ENCODE measurements around the gene TNRC6C.

TNRC6C gene

DNA sequence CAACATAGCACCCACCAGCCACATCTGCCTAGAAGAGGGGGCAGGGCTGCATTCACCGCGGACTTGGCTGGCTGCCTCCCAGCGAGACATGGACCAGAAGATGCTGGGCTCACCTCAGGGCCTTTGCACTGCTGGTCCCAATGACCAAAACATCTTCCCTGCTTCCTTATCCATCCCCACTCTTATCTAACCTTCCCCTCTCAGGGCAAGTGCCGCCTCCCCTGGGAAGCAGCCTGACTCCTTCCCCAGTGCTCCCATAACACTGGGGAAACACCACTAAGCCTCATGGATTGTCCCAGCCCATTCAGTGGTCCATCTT lies 164.4 kb downstream of the TNRC6C start:
- DNase-seq (ENCODE audit: low read depth in 2 of 2): no peak
- H3K4me3 ChIP-seq (replicated peaks in 1 of 2; ENCODE audit: low read depth in 2 of 2, low read length in 2 of 2): no peak overlapping the region
- TF ChIP-seq CTCF (IDR thresholded peaks at IDR 0.05; ENCODE audit: low read depth, low read length): no peak

- no peak overlapping the region for H3K4me3 ChIP-seq (replicated peaks in 1 of 2; ENCODE audit: low read depth in 2 of 2, low read length in 2 of 2)
- DNase-seq (ENCODE audit: low read depth in 2 of 2): no peak
- no peak for TF ChIP-seq CTCF (IDR thresholded peaks at IDR 0.05; ENCODE audit: low read depth, low read length)
Measured at GRCh38 chr17:78123258-78123929, 164.9 kb downstream of the TNRC6C start.

DNA sequence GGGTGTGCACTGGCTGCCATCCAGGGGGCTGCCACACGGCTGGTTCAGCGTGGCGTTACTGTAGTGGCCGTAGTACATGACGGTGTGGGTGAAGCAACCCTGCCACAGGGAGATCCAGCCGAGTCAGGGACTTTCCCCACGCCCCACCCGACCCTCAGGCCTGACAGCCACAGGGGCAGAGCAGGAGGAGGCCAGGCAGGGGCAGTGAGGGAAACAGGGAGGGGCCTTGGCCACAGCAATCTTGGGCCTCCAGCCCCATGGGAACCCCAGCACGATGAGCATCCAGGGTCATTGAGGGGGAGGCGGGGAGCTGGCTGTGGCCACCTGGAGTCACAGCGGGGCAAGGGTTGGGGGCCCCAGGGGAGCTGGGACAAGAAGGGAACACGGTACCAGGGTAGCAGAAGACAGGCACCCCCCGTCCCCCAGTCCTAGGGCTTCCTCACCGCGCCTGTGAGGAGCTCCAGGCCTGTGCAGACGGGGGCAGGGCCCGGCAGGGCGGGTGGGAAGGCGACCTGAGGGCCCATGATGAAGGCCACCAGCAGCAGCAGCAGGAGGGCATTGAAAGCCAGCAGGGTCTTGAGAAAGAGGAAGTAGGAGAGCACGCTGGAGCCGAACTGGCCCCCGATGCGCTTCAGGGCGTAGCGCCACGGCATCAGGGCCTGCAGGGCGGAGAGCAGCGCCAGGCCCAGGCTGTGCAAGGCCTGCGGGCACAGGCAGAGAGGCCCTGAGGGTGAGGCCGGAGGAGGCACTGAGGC lies 165.8 kb downstream of the TNRC6C start:
- no peak for TF ChIP-seq CTCF (IDR thresholded peaks at IDR 0.05; ENCODE audit: low read depth, low read length)
- no peak overlapping the region for H3K4me3 ChIP-seq (replicated peaks in 1 of 2; ENCODE audit: low read depth in 2 of 2, low read length in 2 of 2)
- no peak for DNase-seq (ENCODE audit: low read depth in 2 of 2)

DNA sequence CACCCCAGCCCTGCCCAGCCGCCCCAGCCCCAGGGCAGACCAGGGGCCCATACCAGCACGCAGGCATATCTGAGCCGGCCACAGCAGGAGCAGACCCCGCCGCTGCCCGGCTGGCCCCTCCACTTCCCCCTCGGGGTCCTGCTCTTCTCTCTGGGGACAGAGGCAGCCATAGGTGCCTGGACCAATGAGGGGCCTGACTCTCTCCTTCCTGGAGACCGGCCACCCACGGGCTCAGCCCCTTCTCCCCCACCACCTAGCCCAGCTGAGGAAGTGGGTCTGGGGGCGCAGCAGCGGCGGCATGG lies 166.3 kb downstream of the TNRC6C start:
- DNase-seq (ENCODE audit: low read depth in 2 of 2): no peak
- no peak for TF ChIP-seq CTCF (IDR thresholded peaks at IDR 0.05; ENCODE audit: low read depth, low read length)
- no peak overlapping the region for H3K4me3 ChIP-seq (replicated peaks in 1 of 2; ENCODE audit: low read depth in 2 of 2, low read length in 2 of 2)

DNA sequence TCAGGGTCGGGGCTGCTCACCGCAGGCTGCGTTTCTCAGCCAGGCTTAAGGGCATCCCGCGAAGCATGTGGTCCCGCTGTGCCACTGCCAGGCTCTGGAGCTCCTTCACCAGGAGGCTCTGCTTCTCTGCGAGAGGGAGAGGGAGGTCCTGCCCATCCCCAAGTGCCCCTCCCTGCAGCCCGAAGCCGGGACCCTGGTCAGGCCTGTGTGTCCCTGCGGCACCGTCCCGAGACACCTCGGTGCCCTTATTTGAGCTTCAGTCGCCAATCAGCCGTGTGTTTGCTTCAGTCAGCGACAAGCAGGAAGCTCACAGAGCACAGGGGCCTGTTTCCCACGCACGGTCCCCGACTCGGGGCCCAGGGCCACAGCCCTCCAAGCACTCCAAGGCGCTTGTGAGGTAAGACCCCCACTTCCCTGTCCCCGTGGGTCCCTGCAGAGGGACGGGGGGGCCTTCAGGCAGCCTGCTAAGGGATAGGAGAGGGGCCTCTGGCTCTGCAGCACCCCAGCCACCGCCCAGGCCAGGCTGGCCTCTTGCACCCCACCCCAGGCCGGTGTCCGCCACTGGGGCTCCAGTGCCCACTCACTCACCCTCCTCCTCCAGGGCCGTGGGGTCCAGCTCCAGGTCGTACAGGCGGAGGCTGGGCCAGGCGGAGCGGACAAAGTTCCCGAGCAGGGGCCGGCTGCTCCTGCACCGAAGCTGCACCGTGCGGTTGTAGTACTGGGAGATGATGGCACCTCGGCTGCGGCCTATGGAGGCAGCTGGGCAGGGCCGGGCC lies 166.8 kb downstream of the TNRC6C start:
- no peak for DNase-seq (ENCODE audit: low read depth in 2 of 2)
- TF ChIP-seq CTCF (IDR thresholded peaks at IDR 0.05; ENCODE audit: low read depth, low read length): no peak
- no peak overlapping the region for H3K4me3 ChIP-seq (replicated peaks in 1 of 2; ENCODE audit: low read depth in 2 of 2, low read length in 2 of 2)

GRCh38 chr17:78125976-78126894 lies 167.7 kb downstream of the TNRC6C start:
- no peak for DNase-seq (ENCODE audit: low read depth in 2 of 2)
- no peak for TF ChIP-seq CTCF (IDR thresholded peaks at IDR 0.05; ENCODE audit: low read depth, low read length)
- no peak overlapping the region for H3K4me3 ChIP-seq (replicated peaks in 1 of 2; ENCODE audit: low read depth in 2 of 2, low read length in 2 of 2)

Measured in cardiac fibroblast (primary cell).